Body of pancreas (tissue), 4 donors: ENCODE measurements around the gene TRAPPC4.
"Not testable (repeated sequence)": the region's sequence is repeated elsewhere in the genome, so short reads cannot be mapped to it uniquely, and the experiment has no call there.

ENCODE experiments used
- CTCF ChIP-seq, 7 experiments: fragments of 450-650 bp in 4 of 7; fragments of 200-600 bp in 3 of 7; sonication (generic) in 3 of 7; IDR thresholded peaks; one replicate each; pipeline ENCODE4 v1.5.1; 2016 to 2019; ENCODE audit warnings: antibody characterized with exemption in 7 of 7
- POLR2A ChIP-seq, 3 donors: fragments of 450-650 bp; IDR thresholded peaks; one replicate each; pipeline ENCODE4 v1.6.1; 2016; ENCODE audit warnings: antibody characterized with exemption in 3 of 3, mild to moderate bottlenecking in 2 of 3

GRCh38 chr11:118969508-118969907 lies 49.1 kb upstream of the TRAPPC4 start:
- not testable (repeated sequence) for TF ChIP-seq CTCF, POLR2A (IDR thresholded peaks at IDR 0.05)
